HepG2 (cell line): Measurements from ENCODE around the gene NOP9. TPM values are rescaled to one million over a fixed set of nuclear protein-coding genes. Genes with fewer than 3 reads are reported as not detected.
A peak's percentile ranks its signal among the peaks of the same experiment; 100 is the strongest.

Experiments
- EED ChIP-seq: sonication (generic); formaldehyde crosslinking; IDR thresholded peaks from 2 replicates; pipeline ENCODE4 v1.5.0; 2020; ENCODE audit warnings: mild to moderate bottlenecking, missing genetic modification reagents
- ERF ChIP-seq: IDR thresholded peaks from 2 replicates; pipeline ENCODE4 v1.6.1; 2018; ENCODE audit warnings: missing biosample characterization, missing genetic modification reagents
- GATAD1 ChIP-seq: IDR thresholded peaks from 2 replicates; pipeline ENCODE4 v1.6.1; 2016; ENCODE audit warnings: missing genetic modification reagents, missing compliant biosample characterization
- HNRNPK ChIP-seq: fragments of 200-400 bp; formaldehyde crosslinking; IDR thresholded peaks from 2 replicates; pipeline ENCODE4 v1.6.1; 2018; ENCODE audit warnings: low read length, low read depth, moderate library complexity, mild to moderate bottlenecking; ENCODE audit not compliant: poor library complexity, severe bottlenecking
- KAT8 ChIP-seq: IDR thresholded peaks from 2 replicates; pipeline ENCODE4 v1.6.1; 2016; ENCODE audit warnings: missing genetic modification reagents, missing compliant biosample characterization
- MEIS1 ChIP-seq: sonication (generic); formaldehyde crosslinking; IDR thresholded peaks from 2 replicates; pipeline ENCODE4 v1.9.0; 2021; ENCODE audit warnings: mild to moderate bottlenecking, missing genetic modification reagents, moderate library complexity, borderline replicate concordance
- PAWR ChIP-seq: sonication (generic); formaldehyde crosslinking; IDR thresholded peaks from 2 replicates; pipeline ENCODE4 v1.4.0; 2020; ENCODE audit warnings: missing genetic modification reagents, mild to moderate bottlenecking, borderline replicate concordance
- RARA ChIP-seq: IDR thresholded peaks from 2 replicates; pipeline ENCODE4 v1.6.1; 2016; ENCODE audit warnings: missing genetic modification reagents, missing compliant biosample characterization
- RELA ChIP-seq: sonication (generic); formaldehyde crosslinking; IDR thresholded peaks from 2 replicates; pipeline ENCODE4 v1.4.0; 2020; ENCODE audit warnings: missing genetic modification reagents
- RFX1 ChIP-seq: fragments of 450-650 bp; IDR thresholded peaks from 2 replicates; pipeline ENCODE4 v1.6.1; 2017
- SIN3B ChIP-seq: fragments of 150-350 bp; IDR thresholded peaks from 2 replicates; pipeline ENCODE4 v1.6.1; 2014; ENCODE audit warnings: low read length
- SIX1 ChIP-seq: sonication (generic); formaldehyde crosslinking; IDR thresholded peaks from 2 replicates; pipeline ENCODE4 v1.4.0; 2020; ENCODE audit warnings: missing genetic modification reagents, borderline replicate concordance
- SRSF1 ChIP-seq: fragments of 200-400 bp; formaldehyde crosslinking; optimal IDR thresholded peaks from 2 replicates; pipeline ENCODE3; 2017; ENCODE audit warnings: mild to moderate bottlenecking, low read depth, low read length, moderate library complexity
- ZEB1 ChIP-seq: IDR thresholded peaks from 2 replicates; pipeline ENCODE4 v1.6.1; 2012; ENCODE audit warnings: mild to moderate bottlenecking, low read depth, inconsistent platforms; ENCODE audit not compliant: insufficient replicate concordance
- ZIK1 ChIP-seq: sonication (generic); formaldehyde crosslinking; IDR thresholded peaks from 2 replicates; pipeline ENCODE4 v1.5.0; 2020; ENCODE audit warnings: mild to moderate bottlenecking, low read depth, missing genetic modification reagents, borderline replicate concordance
- ZKSCAN1 ChIP-seq: fragments of 150-350 bp; IDR thresholded peaks from 2 replicates; pipeline ENCODE4 v1.6.1; 2014; ENCODE audit warnings: low read length
- ZMYM4 ChIP-seq: sonication (generic); formaldehyde crosslinking; IDR thresholded peaks from 2 replicates; pipeline ENCODE4 v1.8.1; 2023; ENCODE audit warnings: mild to moderate bottlenecking, missing genetic modification reagents
- ZNF44 ChIP-seq: sonication (generic); formaldehyde crosslinking; IDR thresholded peaks from 2 replicates; pipeline ENCODE4 v1.5.1; 2020; ENCODE audit warnings: mild to moderate bottlenecking, missing genetic modification reagents
- ZNF550 ChIP-seq: sonication (generic); formaldehyde crosslinking; IDR thresholded peaks from 2 replicates; pipeline ENCODE4 v1.4.0; 2020; ENCODE audit warnings: mild to moderate bottlenecking, missing genetic modification reagents, borderline replicate concordance
- ZSCAN21 ChIP-seq: sonication (generic); formaldehyde crosslinking; IDR thresholded peaks from 2 replicates; pipeline ENCODE4 v1.8.0; 2022; ENCODE audit warnings: mild to moderate bottlenecking, missing genetic modification reagents, moderate library complexity, borderline replicate concordance
- ZSCAN29 ChIP-seq: sonication (generic); formaldehyde crosslinking; conservative IDR thresholded peaks from 2 replicates; pipeline ENCODE4 v1.4.0; 2020; ENCODE audit warnings: mild to moderate bottlenecking, missing genetic modification reagents
- polyA plus RNA-seq, 8 experiments: library from polyadenylated mRNA; depleted of rRNA in 3 of 8; stranded (reverse) in 7 of 8; unstranded in 1 of 8; fragments of >200 nt; fragmentation: Illumina TruSeq in 4 of 8; extraction: Trizol in 4 of 8; gene quantifications; 2 replicates each; pipeline versions ENCODE4 v1.2.1 to v1.2.3, GENCODE V29; 2011 to 2016; ENCODE audit warnings: low read depth in 4 of 8, missing spikeins in 1 of 8, mixed read lengths in 1 of 8; ENCODE audit not compliant: insufficient read depth in 1 of 8
- total RNA-seq, 5 experiments: library from RNA; depleted of rRNA; stranded (reverse); fragments of >200 nt; fragmentation: Illumina TruSeq; extraction: Trizol; gene quantifications; 2 replicates each; pipeline ENCODE4 v1.2.3, GENCODE V29; 2016; ENCODE audit warnings: low read depth in 1 of 5
- TF ChIP-seq, protein P1 (sequence below): sonication (generic); formaldehyde crosslinking; conservative IDR thresholded peaks from 2 replicates; pipeline ENCODE4 v1.4.0; 2020; ENCODE audit warnings: mild to moderate bottlenecking, missing genetic modification reagents, moderate library complexity
- TF ChIP-seq, protein P2 (sequence below): sonication (generic); formaldehyde crosslinking; IDR thresholded peaks from 2 replicates; pipeline ENCODE4 v1.5.0; 2020; ENCODE audit warnings: mild to moderate bottlenecking, missing genetic modification reagents
- TF ChIP-seq, protein P3 (sequence below): sonication (generic); formaldehyde crosslinking; IDR thresholded peaks from 2 replicates; pipeline ENCODE4 v1.4.0; 2020; ENCODE audit warnings: missing genetic modification reagents

NOP9 gene
- total and polyA plus RNA-seq, 2 of the 13 experiments (the other 11 are each of a cell fraction or from before 2014, with no cell fraction given) = 24.5 to 61.6 TPM

DNA sequence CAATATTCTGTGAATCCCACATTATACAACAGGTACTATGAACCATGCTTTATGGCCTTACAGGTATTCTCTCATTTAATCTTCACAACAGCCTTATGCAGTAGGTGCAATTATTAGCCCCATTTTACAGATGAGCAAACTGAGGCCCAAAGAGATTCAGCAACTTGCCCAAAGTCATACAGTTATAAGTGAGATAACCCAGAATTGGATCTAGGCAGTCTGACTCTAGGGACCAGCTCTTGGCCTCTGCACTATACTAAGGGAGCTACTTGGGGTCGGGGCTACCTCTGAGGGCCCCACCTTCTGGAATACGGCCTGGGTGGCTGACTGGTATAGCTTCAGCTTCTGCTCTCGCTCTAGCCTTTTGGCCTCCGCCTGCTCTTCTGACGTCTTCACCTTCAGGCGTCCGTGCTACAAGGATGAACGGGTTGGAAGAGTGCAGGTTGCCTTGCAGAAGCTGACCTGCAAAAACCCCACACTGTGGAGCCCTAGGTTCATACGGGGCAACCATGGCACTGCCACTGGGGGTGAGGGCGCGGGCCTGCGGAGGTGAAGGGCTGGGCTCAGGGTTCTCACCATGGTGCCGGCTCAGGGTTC, 29.0 kb upstream of the NOP9 start (continued):
- TF ChIP-seq, protein P1, sequence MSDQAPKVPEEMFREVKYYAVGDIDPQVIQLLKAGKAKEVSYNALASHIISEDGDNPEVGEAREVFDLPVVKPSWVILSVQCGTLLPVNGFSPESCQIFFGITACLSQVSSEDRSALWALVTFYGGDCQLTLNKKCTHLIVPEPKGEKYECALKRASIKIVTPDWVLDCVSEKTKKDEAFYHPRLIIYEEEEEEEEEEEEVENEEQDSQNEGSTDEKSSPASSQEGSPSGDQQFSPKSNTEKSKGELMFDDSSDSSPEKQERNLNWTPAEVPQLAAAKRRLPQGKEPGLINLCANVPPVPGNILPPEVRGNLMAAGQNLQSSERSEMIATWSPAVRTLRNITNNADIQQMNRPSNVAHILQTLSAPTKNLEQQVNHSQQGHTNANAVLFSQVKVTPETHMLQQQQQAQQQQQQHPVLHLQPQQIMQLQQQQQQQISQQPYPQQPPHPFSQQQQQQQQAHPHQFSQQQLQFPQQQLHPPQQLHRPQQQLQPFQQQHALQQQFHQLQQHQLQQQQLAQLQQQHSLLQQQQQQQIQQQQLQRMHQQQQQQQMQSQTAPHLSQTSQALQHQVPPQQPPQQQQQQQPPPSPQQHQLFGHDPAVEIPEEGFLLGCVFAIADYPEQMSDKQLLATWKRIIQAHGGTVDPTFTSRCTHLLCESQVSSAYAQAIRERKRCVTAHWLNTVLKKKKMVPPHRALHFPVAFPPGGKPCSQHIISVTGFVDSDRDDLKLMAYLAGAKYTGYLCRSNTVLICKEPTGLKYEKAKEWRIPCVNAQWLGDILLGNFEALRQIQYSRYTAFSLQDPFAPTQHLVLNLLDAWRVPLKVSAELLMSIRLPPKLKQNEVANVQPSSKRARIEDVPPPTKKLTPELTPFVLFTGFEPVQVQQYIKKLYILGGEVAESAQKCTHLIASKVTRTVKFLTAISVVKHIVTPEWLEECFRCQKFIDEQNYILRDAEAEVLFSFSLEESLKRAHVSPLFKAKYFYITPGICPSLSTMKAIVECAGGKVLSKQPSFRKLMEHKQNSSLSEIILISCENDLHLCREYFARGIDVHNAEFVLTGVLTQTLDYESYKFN (CRISPR knock-in tag) = no peak
- no peak for TF ChIP-seq GATAD1 (CRISPR knock-in tag)
- no peak for TF ChIP-seq SIN3B
- no peak for TF ChIP-seq ZSCAN29
- TF ChIP-seq ZNF550 = peak; percentile 7; the same call in 1 of the 2 replicates
- TF ChIP-seq ZIK1 (CRISPR knock-in tag) = no peak
- TF ChIP-seq KAT8 (CRISPR knock-in tag) = no peak
- TF ChIP-seq SIX1 (CRISPR knock-in tag) = no peak
- no peak for TF ChIP-seq RELA (CRISPR knock-in tag)
- TF ChIP-seq, protein P2, sequence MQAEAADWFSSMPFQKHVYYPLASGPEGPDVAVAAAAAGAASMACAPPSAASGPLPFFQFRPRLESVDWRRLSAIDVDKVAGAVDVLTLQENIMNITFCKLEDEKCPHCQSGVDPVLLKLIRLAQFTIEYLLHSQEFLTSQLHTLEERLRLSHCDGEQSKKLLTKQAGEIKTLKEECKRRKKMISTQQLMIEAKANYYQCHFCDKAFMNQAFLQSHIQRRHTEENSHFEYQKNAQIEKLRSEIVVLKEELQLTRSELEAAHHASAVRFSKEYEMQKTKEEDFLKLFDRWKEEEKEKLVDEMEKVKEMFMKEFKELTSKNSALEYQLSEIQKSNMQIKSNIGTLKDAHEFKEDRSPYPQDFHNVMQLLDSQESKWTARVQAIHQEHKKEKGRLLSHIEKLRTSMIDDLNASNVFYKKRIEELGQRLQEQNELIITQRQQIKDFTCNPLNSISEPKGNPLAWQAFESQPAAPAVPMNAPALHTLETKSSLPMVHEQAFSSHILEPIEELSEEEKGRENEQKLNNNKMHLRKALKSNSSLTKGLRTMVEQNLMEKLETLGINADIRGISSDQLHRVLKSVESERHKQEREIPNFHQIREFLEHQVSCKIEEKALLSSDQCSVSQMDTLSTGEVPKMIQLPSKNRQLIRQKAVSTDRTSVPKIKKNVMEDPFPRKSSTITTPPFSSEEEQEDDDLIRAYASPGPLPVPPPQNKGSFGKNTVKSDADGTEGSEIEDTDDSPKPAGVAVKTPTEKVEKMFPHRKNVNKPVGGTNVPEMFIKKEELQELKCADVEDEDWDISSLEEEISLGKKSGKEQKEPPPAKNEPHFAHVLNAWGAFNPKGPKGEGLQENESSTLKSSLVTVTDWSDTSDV (CRISPR knock-in tag) = no peak
- no peak; the same call in 1 of the 2 replicates for TF ChIP-seq ZKSCAN1
- TF ChIP-seq PAWR (CRISPR knock-in tag) = no peak
- no peak for TF ChIP-seq ZEB1
- TF ChIP-seq ZMYM4 = no peak
- TF ChIP-seq MEIS1 = no peak
- no peak for TF ChIP-seq SRSF1
- no peak for TF ChIP-seq ERF (CRISPR knock-in tag)
- TF ChIP-seq ZNF44 (CRISPR knock-in tag) = peak; percentile 92
- no peak for TF ChIP-seq RARA (CRISPR knock-in tag)
- no peak for TF ChIP-seq RFX1
- no peak for TF ChIP-seq HNRNPK
- peak; percentile 57; the same call in 1 of the 2 replicates for TF ChIP-seq EED (CRISPR knock-in tag)
- TF ChIP-seq, protein P3, sequence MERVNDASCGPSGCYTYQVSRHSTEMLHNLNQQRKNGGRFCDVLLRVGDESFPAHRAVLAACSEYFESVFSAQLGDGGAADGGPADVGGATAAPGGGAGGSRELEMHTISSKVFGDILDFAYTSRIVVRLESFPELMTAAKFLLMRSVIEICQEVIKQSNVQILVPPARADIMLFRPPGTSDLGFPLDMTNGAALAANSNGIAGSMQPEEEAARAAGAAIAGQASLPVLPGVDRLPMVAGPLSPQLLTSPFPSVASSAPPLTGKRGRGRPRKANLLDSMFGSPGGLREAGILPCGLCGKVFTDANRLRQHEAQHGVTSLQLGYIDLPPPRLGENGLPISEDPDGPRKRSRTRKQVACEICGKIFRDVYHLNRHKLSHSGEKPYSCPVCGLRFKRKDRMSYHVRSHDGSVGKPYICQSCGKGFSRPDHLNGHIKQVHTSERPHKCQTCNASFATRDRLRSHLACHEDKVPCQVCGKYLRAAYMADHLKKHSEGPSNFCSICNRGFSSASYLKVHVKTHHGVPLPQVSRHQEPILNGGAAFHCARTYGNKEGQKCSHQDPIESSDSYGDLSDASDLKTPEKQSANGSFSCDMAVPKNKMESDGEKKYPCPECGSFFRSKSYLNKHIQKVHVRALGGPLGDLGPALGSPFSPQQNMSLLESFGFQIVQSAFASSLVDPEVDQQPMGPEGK (CRISPR knock-in tag) = no peak
- TF ChIP-seq ZSCAN21 (CRISPR knock-in tag) = no peak
